Measurements from ENCODE around the gene LIX1. TPM values are rescaled to one million over a fixed set of nuclear protein-coding genes. Genes with fewer than 3 reads are reported as not detected.

The LIX1 gene
- total RNA-seq, 1 donor from 2014 or later: 164 TPM

GRCh38 chr5:97111616-97112015 is 30.8 kb downstream of the LIX1 start:
- no peak overlapping the region for H3K4me3 Mint-ChIP-seq
- peaks cover 38% of the 10 kb centered on the region for H4K20me1 ChIP-seq (ENCODE audit: low read depth)
- H3K27me3 ChIP-seq: no peaks in the 10 kb centered on the region
- H3K9me3 ChIP-seq (ENCODE audit: low read depth): no peaks in the 10 kb centered on the region
- H3K27ac ChIP-seq: no peak overlapping the region
- peaks cover 17% of the 10 kb centered on the region for H3K36me3 ChIP-seq
- H3K4me2 ChIP-seq: peak overlapping the region; percentile 15
- H2AFZ ChIP-seq (replicated peaks): no peak overlapping the region
- peaks cover 2% of the 10 kb centered on the region for H3K27me3 Mint-ChIP-seq (ENCODE audit: insufficient read depth, low read depth)
- peaks cover 6% of the 10 kb centered on the region for H3F3A ChIP-seq (ENCODE audit: low read depth)
- peak overlapping the region; percentile 2 for H3K27ac Mint-ChIP-seq
- H3K4me3 ChIP-seq: no peak overlapping the region
- peaks cover 31% of the 10 kb centered on the region for H3K4me1 Mint-ChIP-seq
- H3K9ac ChIP-seq: no peak overlapping the region
- H3K9me3 Mint-ChIP-seq: no peaks in the 10 kb centered on the region
- TF ChIP-seq EZH2phosphoT487 (IDR thresholded peaks at IDR 0.05) (no peak), EZH2 (IDR thresholded peaks at IDR 0.05) (no peak)
- TF ChIP-seq, protein P1, sequence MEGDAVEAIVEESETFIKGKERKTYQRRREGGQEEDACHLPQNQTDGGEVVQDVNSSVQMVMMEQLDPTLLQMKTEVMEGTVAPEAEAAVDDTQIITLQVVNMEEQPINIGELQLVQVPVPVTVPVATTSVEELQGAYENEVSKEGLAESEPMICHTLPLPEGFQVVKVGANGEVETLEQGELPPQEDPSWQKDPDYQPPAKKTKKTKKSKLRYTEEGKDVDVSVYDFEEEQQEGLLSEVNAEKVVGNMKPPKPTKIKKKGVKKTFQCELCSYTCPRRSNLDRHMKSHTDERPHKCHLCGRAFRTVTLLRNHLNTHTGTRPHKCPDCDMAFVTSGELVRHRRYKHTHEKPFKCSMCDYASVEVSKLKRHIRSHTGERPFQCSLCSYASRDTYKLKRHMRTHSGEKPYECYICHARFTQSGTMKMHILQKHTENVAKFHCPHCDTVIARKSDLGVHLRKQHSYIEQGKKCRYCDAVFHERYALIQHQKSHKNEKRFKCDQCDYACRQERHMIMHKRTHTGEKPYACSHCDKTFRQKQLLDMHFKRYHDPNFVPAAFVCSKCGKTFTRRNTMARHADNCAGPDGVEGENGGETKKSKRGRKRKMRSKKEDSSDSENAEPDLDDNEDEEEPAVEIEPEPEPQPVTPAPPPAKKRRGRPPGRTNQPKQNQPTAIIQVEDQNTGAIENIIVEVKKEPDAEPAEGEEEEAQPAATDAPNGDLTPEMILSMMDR (IDR thresholded peaks at IDR 0.05): no peak
- H3K79me2 ChIP-seq (ENCODE audit: low read depth): peaks cover 40% of the 10 kb centered on the region
- peaks cover 26% of the 10 kb centered on the region for H3K4me1 ChIP-seq
- peaks cover 39% of the 10 kb centered on the region for H3K36me3 Mint-ChIP-seq
- DNase-seq (ENCODE audit: low spot score): no peak

GRCh38 chr5:97111004-97111403 is 31.4 kb downstream of the LIX1 start:
- H3K9me3 ChIP-seq (ENCODE audit: low read depth): no peaks in the 10 kb centered on the region
- H3K27me3 Mint-ChIP-seq (ENCODE audit: insufficient read depth, low read depth): peaks cover 2% of the 10 kb centered on the region
- peaks cover 35% of the 10 kb centered on the region for H4K20me1 ChIP-seq (ENCODE audit: low read depth)
- peaks cover 35% of the 10 kb centered on the region for H3K79me2 ChIP-seq (ENCODE audit: low read depth)
- no peak overlapping the region for H3K27ac Mint-ChIP-seq
- H3K27me3 ChIP-seq: no peaks in the 10 kb centered on the region
- no peaks in the 10 kb centered on the region for H3K9me3 Mint-ChIP-seq
- peaks cover 23% of the 10 kb centered on the region for H3K36me3 ChIP-seq
- DNase-seq (ENCODE audit: low spot score): peak; percentile 16
- peaks cover 6% of the 10 kb centered on the region for H3F3A ChIP-seq (ENCODE audit: low read depth)
- no peak for TF ChIP-seq EZH2 (IDR thresholded peaks at IDR 0.05)
- no peak for TF ChIP-seq EZH2phosphoT487 (IDR thresholded peaks at IDR 0.05)
- TF ChIP-seq, protein P1 (IDR thresholded peaks at IDR 0.05): no peak
- no peak overlapping the region for H3K4me3 ChIP-seq
- H3K27ac ChIP-seq: no peak overlapping the region
- no peak overlapping the region for H2AFZ ChIP-seq (replicated peaks)
- H3K4me3 Mint-ChIP-seq: no peak overlapping the region
- H3K4me1 ChIP-seq: peaks cover 26% of the 10 kb centered on the region
- H3K36me3 Mint-ChIP-seq: peaks cover 36% of the 10 kb centered on the region
- H3K4me2 ChIP-seq: peak overlapping the region; percentile 15
- peaks cover 25% of the 10 kb centered on the region for H3K4me1 Mint-ChIP-seq
- H3K9ac ChIP-seq: no peak overlapping the region

DNA sequence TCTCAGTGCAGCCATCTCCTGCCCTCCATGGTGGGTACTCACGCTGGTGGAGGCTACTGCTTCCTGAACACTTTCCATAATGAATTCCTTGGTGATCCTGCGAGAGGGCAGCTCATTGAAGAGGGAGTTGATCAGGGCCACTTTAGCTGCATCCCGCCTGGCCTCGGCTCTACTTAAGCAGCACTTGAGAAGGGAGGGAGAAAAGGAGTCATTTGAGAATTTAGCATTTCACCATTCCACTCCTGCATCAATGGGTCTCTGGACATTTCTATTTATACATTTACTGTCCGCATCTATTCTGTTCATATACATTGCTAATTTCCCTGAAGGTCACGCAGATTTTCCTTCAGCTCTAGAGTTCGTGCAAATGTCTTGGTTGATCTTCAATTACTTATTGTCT is 35.1 kb downstream of the LIX1 start:
- H3K4me1 ChIP-seq: peaks cover 24% of the 10 kb centered on the region
- H3K4me1 Mint-ChIP-seq: peaks cover 14% of the 10 kb centered on the region
- H3K27ac Mint-ChIP-seq: no peak overlapping the region

More for the DNA sequence above, 35.1 kb downstream of the LIX1 start:
- no peak overlapping the region for H3K9ac ChIP-seq
- H3K36me3 ChIP-seq: peaks cover 40% of the 10 kb centered on the region
- H2AFZ ChIP-seq (replicated peaks): no peak overlapping the region
- H3K9me3 ChIP-seq (ENCODE audit: low read depth): no peaks in the 10 kb centered on the region
- Mint-ChIP-seq H3K4me3 (no peak overlapping the region), H3K27me3 (ENCODE audit: insufficient read depth, low read depth) (peaks cover 2% of the 10 kb centered on the region), H3K9me3 (no peaks in the 10 kb centered on the region), H3K36me3 (peaks cover 38% of the 10 kb centered on the region)
- no peak for DNase-seq (ENCODE audit: low spot score)
- no peak overlapping the region for H3K4me3 ChIP-seq
- H3K79me2 ChIP-seq (ENCODE audit: low read depth): peaks cover 20% of the 10 kb centered on the region
- H3F3A ChIP-seq (ENCODE audit: low read depth): peaks cover 15% of the 10 kb centered on the region
- no peak for TF ChIP-seq EZH2phosphoT487 (IDR thresholded peaks at IDR 0.05)
- no peak for TF ChIP-seq EZH2 (IDR thresholded peaks at IDR 0.05)
- TF ChIP-seq, protein P1 (IDR thresholded peaks at IDR 0.05): no peak
- no peak overlapping the region for H3K27ac ChIP-seq
- no peaks in the 10 kb centered on the region for H3K27me3 ChIP-seq
- no peak overlapping the region for H3K4me2 ChIP-seq
- peaks cover 11% of the 10 kb centered on the region for H4K20me1 ChIP-seq (ENCODE audit: low read depth)
